Body of pancreas (tissue), 4 donors: ENCODE measurements around the gene SLC11A2.

ENCODE experiments used
- CTCF ChIP-seq, 7 experiments: fragments of 450-650 bp in 4 of 7; fragments of 200-600 bp in 3 of 7; sonication (generic) in 3 of 7; IDR thresholded peaks; one replicate each; pipeline ENCODE4 v1.5.1; 2016 to 2019; ENCODE audit warnings: antibody characterized with exemption in 7 of 7
- POLR2A ChIP-seq, 3 donors: fragments of 450-650 bp; IDR thresholded peaks; one replicate each; pipeline ENCODE4 v1.6.1; 2016; ENCODE audit warnings: antibody characterized with exemption in 3 of 3, mild to moderate bottlenecking in 2 of 3

- TF ChIP-seq CTCF (IDR thresholded peaks at IDR 0.05) (no peak), POLR2A (IDR thresholded peaks at IDR 0.05) (no peak)
Observed at GRCh38 chr12:51017452-51017851, 8.7 kb downstream of the SLC11A2 start.
